Pancreas (tissue), 10 donors: ENCODE results near the gene DOHH. TPM values are rescaled to one million over a fixed set of nuclear protein-coding genes. Genes with fewer than 3 reads are reported as not detected.
A peak's percentile ranks its signal among the peaks of the same experiment; 100 is the strongest.

Experiments used
- ATAC-seq, 4 donors: fragments of 200-7000 bp; cut with Tn5 transposase; one replicate each; pipeline versions ENCODE4 v1.8.0 to v1.9.1; 2020; ENCODE audit warnings: mild to moderate bottlenecking in 4 of 4, moderate library complexity in 4 of 4
- DNase-seq, 6 donors: peaks; one replicate each; pipeline ENCODE4 v3.0.0-alpha.2; 2020
- FAIRE-seq: peaks from 2 replicates; lab custom pipeline; 2012; peaks lifted over from hg19 to GRCh38; lab: Jason Lieb, UNC
- H3K27ac ChIP-seq, 4 donors: fragments of 200-600 bp; sonication (generic); 1 replicate in 3 of 4; 2 replicates in 1 of 4; pipeline versions ENCODE4 v1.5.0 to v1.8.0; 2020
- H3K27me3 ChIP-seq, 4 donors: fragments of 200-600 bp; one replicate each; pipeline ENCODE4 v1.8.0; 2021
- H3K36me3 ChIP-seq, 3 donors: fragments of 200-600 bp; sonication (generic) in 1 of 3; one replicate each; pipeline versions ENCODE4 v1.5.0 to v1.8.0; 2020 to 2021
- H3K4me1 ChIP-seq, 3 donors: fragments of 200-600 bp; one replicate each; pipeline ENCODE4 v1.8.0; 2021
- H3K4me3 ChIP-seq, 4 donors: fragments of 200-600 bp; sonication (generic) in 2 of 4; one replicate each; pipeline versions ENCODE4 v1.5.0 to v1.8.0; 2020 to 2021
- H3K9me3 ChIP-seq, 4 donors: fragments of 200-600 bp; one replicate each; pipeline ENCODE4 v1.8.0; 2021
- WGBS, 2 donors: extraction: QIAGEN DNeasy Blood & Tissue Kit; methylation state at CpG; one replicate each; pipeline ENCODE4 v1.1.7; 2013; 5-methylcytosine and 5-hydroxymethylcytosine counted together
- intact Hi-C, 3 donors: fragments of 100-400 bp; cut with DNase I; formaldehyde crosslinking; loops; one replicate each; pipeline versions ENCODE4 v1.11.1 to v1.14.2; 2022
- polyA plus RNA-seq, 2 donors: library from polyadenylated mRNA; stranded (reverse); fragments of 200-250 nt; gene quantifications; one replicate each; pipeline ENCODE4 v1.2.3, GENCODE V29; 2013
- total RNA-seq, 6 donors: library from RNA; stranded (reverse); fragmentation: NEBNext Ultra II Directional in 4 of 6; extraction: Animal tissue kit (Norgen Biotek cat#: 25700) in 4 of 6; gene quantifications; one replicate each; pipeline versions ENCODE4 v1.2.1 to v1.2.4, GENCODE V29; 2021 to 2023
- TF ChIP-seq, protein P1 (sequence below), 4 donors: fragments of 200-600 bp; sonication (generic) in 3 of 4; IDR thresholded peaks; one replicate each; pipeline versions ENCODE4 v1.5.0 to v1.8.0; 2021; ENCODE audit warnings: antibody characterized with exemption in 4 of 4
- donor health status: healthy with polysubstance abuse.
- donor health status: DM: no; HTN: no; CAD: no; lungs with moderate emphysema.
- donor health status: DM: no; HTN: no; CAD: no.
- donor health status: control.
- donor health status: control.
- donor health status: Bipolar disorder and iron deficiency.
- donor health status: DM: yes; HTN: yes; CAD: no.
- donor health status: DM: no; HTN: no; CAD: no.
- donor health status: DM: no; HTN: no; CAD: no.
- donor health status: DM: yes; HTN: yes; CAD: no.

DOHH gene
- total and polyA plus RNA-seq, 8 donors, result 3.2 to 10.5 (median 5.0) TPM

GRCh38 chr19:3494559-3494958 lies 5.9 kb downstream of the DOHH start:
- peaks cover 0 to 22% (median 0%) of the 10 kb centered on the region in 3 donors for H3K36me3 ChIP-seq
- no peak for ATAC-seq
- no peak overlapping the region for H3K27ac ChIP-seq
- FAIRE-seq, result no peak
- H3K27me3 ChIP-seq, result no peaks in the 10 kb centered on the region
- H3K4me3 ChIP-seq, result no peak overlapping the region
- DNase-seq, result no peak
- TF ChIP-seq, protein P1, sequence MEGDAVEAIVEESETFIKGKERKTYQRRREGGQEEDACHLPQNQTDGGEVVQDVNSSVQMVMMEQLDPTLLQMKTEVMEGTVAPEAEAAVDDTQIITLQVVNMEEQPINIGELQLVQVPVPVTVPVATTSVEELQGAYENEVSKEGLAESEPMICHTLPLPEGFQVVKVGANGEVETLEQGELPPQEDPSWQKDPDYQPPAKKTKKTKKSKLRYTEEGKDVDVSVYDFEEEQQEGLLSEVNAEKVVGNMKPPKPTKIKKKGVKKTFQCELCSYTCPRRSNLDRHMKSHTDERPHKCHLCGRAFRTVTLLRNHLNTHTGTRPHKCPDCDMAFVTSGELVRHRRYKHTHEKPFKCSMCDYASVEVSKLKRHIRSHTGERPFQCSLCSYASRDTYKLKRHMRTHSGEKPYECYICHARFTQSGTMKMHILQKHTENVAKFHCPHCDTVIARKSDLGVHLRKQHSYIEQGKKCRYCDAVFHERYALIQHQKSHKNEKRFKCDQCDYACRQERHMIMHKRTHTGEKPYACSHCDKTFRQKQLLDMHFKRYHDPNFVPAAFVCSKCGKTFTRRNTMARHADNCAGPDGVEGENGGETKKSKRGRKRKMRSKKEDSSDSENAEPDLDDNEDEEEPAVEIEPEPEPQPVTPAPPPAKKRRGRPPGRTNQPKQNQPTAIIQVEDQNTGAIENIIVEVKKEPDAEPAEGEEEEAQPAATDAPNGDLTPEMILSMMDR (IDR thresholded peaks at IDR 0.05), result no peak
- intact Hi-C loops, result no loop called here
- WGBS, 2 donors, result 91 to 93% methylated on average over 18 of the region's 18 CpGs
- peaks cover 0 to 7% (median 3%) of the 10 kb centered on the region in 3 donors for H3K4me1 ChIP-seq
- no peaks in the 10 kb centered on the region for H3K9me3 ChIP-seq

DNA sequence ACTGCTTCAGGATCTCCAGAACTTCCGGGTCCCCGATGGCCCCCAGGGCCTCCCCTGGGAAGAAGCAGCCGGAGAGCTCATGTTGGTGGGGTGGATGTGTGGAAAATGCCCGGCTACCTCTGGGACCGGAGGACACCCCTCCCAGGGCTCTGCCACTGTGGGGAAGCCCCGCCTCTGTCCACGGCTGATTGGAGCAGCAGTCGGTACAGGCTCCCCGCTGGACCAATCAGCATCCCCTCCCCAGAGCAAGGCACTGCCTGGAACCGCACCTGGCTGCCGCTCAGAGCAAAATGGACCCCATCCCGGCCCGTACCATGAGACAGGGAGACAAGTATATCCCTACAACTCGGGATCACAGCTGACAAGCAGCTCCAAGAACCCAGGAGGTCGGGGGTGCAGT lies 6.4 kb downstream of the DOHH start:
- peaks cover 0 to 22% (median 0%) of the 10 kb centered on the region in 3 donors for H3K36me3 ChIP-seq
- ATAC-seq (peak in 2 of 4 donors; percentile 38 to 56), FAIRE-seq (no peak), DNase-seq (no peak)
- H3K4me3 ChIP-seq, result no peak overlapping the region
- H3K4me1 ChIP-seq, result peaks cover 0 to 3% (median 0%) of the 10 kb centered on the region in 3 donors
- WGBS, 2 donors, result 90 to 91% methylated on average over 14 to 15 of the region's 15 CpGs
- TF ChIP-seq, protein P1 (IDR thresholded peaks at IDR 0.05), result no peak
- no peak overlapping the region for H3K27ac ChIP-seq
- no peaks in the 10 kb centered on the region for H3K27me3 ChIP-seq
- intact Hi-C loops, result no loop called here
- no peaks in the 10 kb centered on the region for H3K9me3 ChIP-seq

- TF ChIP-seq, protein P1 (IDR thresholded peaks at IDR 0.05), result no peak
- FAIRE-seq, result no peak
- no peaks in the 10 kb centered on the region for H3K4me1 ChIP-seq
- H3K4me3 ChIP-seq, result no peak overlapping the region
- no peak for ATAC-seq
- H3K27ac ChIP-seq, result no peak overlapping the region
- peaks cover 0 to 22% (median 0%) of the 10 kb centered on the region in 3 donors for H3K36me3 ChIP-seq
- no peak for DNase-seq
- no peaks in the 10 kb centered on the region for H3K9me3 ChIP-seq
- intact Hi-C loops, result no loop called here
- H3K27me3 ChIP-seq, result no peaks in the 10 kb centered on the region
- WGBS, 2 donors, result 93 to 97% methylated on average over 13 to 14 of the region's 14 CpGs
These were observed 6.8 kb downstream of the DOHH start for GRCh38 chr19:3493651-3494050.

DNA sequence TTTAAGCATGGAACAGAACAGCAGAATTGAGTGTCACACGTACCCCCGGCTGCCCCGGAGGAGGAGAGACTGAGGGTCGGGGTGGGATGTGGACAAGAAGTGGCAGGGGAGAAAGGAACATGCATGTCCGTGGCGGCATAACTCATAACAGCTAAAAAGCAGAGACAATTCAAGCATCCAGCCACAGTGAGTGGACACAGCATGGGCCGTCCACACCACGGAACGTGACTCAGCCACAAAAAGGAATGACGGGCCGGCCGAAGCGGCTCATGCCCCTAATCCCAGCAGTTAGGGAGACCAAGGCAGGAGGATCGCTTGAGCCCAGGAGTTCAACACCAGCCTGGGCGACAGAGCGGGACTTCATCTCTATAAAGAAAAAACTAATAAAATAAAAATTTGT lies 7.6 kb downstream of the DOHH start:
- intact Hi-C loops, result no loop called here
- DNase-seq (no peak), ATAC-seq (no peak), FAIRE-seq (no peak)
- Histone ChIP-seq H3K36me3 (peaks cover 0 to 22% (median 0%) of the 10 kb centered on the region in 3 donors), H3K9me3 (no peaks in the 10 kb centered on the region), H3K27me3 (no peaks in the 10 kb centered on the region), H3K4me1 (no peaks in the 10 kb centered on the region), H3K4me3 (no peak overlapping the region), H3K27ac (no peak overlapping the region)
- TF ChIP-seq, protein P1 (IDR thresholded peaks at IDR 0.05), result no peak
- WGBS, 2 donors, result 91 to 92% methylated on average over 16 of the region's 16 CpGs

- no peak for ATAC-seq
- no peak for FAIRE-seq
- WGBS, 2 donors, result 95% methylated on average over 43 to 45 of the region's 45 CpGs
- no peak overlapping the region for H3K27ac ChIP-seq
- H3K36me3 ChIP-seq, result peaks cover 0 to 22% (median 0%) of the 10 kb centered on the region in 3 donors
- H3K27me3 ChIP-seq, result no peaks in the 10 kb centered on the region
- H3K4me3 ChIP-seq, result no peak overlapping the region
- H3K4me1 ChIP-seq, result no peaks in the 10 kb centered on the region
- no peaks in the 10 kb centered on the region for H3K9me3 ChIP-seq
- DNase-seq, result no peak
- intact Hi-C loops, result no loop called here
- TF ChIP-seq, protein P1 (IDR thresholded peaks at IDR 0.05), result no peak
These were observed 8.2 kb downstream of the DOHH start for GRCh38 chr19:3492131-3492839.
